ENCODE measurements around the gene MRPS35. TPM values are rescaled to one million over a fixed set of nuclear protein-coding genes. Genes with fewer than 3 reads are reported as not detected.

Gene MRPS35
- total RNA-seq, 1 experiment from 2014 or later: 117 TPM

DNA sequence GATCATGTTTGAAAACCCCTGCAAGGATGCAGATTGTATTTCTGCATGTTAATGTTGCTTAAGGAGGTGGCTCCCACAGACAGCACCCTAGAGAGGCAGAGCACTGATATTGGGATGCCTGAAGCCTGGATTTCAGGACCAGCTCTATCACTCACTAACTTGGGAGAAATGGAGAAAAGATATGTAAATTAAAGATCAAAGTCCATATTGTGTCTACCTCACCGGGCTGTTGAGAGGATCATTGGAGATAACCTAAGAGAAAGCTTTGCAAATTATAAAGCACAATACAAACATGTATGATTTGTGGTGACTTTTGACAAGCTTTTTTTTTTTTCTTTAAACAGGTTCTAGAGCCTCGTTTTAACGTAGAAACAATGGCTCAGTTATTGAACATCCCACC lies 22.0 kb upstream of the MRPS35 start:
- H2AFZ ChIP-seq (ENCODE audit: low read length): no peak overlapping the region
- H3K9me2 ChIP-seq (replicated peaks; ENCODE audit: low read length): no peaks in the 10 kb centered on the region
- no peak overlapping the region for H3K27ac ChIP-seq (ENCODE audit: low read length)
- CTCF ChIA-PET: interaction anchor here (0.6 kb wide), 2 partner anchors 148 to 252 kb away, joined by 3 read pairs; no protein-coding TSS in a partner anchor
- H3K9ac ChIP-seq (ENCODE audit: low read length): no peak overlapping the region
- DNase-seq (no peak), ATAC-seq (no peak)
- no peaks in the 10 kb centered on the region for H3K4me1 ChIP-seq (ENCODE audit: insufficient read depth, low read length)
- no peaks in the 10 kb centered on the region for H3K9me3 ChIP-seq (ENCODE audit: low read length)
- H3K4me3 ChIP-seq (ENCODE audit: low read length): no peak overlapping the region
- H3K27me3 ChIP-seq (ENCODE audit: low read length): no peaks in the 10 kb centered on the region
- no TSS peak for BruUV-seq (replicated peaks)
- TF ChIP-seq, protein P1, sequence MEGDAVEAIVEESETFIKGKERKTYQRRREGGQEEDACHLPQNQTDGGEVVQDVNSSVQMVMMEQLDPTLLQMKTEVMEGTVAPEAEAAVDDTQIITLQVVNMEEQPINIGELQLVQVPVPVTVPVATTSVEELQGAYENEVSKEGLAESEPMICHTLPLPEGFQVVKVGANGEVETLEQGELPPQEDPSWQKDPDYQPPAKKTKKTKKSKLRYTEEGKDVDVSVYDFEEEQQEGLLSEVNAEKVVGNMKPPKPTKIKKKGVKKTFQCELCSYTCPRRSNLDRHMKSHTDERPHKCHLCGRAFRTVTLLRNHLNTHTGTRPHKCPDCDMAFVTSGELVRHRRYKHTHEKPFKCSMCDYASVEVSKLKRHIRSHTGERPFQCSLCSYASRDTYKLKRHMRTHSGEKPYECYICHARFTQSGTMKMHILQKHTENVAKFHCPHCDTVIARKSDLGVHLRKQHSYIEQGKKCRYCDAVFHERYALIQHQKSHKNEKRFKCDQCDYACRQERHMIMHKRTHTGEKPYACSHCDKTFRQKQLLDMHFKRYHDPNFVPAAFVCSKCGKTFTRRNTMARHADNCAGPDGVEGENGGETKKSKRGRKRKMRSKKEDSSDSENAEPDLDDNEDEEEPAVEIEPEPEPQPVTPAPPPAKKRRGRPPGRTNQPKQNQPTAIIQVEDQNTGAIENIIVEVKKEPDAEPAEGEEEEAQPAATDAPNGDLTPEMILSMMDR (conservative IDR thresholded peaks at IDR 0.05; ENCODE audit: low read depth, low read length): no peak
- TF ChIP-seq EZH2phosphoT487 (IDR thresholded peaks at IDR 0.05; ENCODE audit: borderline replicate concordance, low read length): no peak
- no peak for TF ChIP-seq EZH2 (IDR thresholded peaks at IDR 0.05; ENCODE audit: low read length, unreplicated experiment)
- intact Hi-C loops (cut with micrococcal nuclease): no loop called here
- no peak overlapping the region for H3K4me2 ChIP-seq (ENCODE audit: low read length)
- H4K20me1 ChIP-seq (ENCODE audit: low read length): no peaks in the 10 kb centered on the region
- POLR2A ChIA-PET (ENCODE audit: unreplicated experiment): no interaction called here
- H3K36me3 ChIP-seq (ENCODE audit: low read depth, low read length): peaks cover 59% of the 10 kb centered on the region
- H3F3A ChIP-seq (ENCODE audit: low read length, unreplicated experiment): no peaks in the 10 kb centered on the region
- H3K79me2 ChIP-seq (ENCODE audit: low read length): no peaks in the 10 kb centered on the region

DNA sequence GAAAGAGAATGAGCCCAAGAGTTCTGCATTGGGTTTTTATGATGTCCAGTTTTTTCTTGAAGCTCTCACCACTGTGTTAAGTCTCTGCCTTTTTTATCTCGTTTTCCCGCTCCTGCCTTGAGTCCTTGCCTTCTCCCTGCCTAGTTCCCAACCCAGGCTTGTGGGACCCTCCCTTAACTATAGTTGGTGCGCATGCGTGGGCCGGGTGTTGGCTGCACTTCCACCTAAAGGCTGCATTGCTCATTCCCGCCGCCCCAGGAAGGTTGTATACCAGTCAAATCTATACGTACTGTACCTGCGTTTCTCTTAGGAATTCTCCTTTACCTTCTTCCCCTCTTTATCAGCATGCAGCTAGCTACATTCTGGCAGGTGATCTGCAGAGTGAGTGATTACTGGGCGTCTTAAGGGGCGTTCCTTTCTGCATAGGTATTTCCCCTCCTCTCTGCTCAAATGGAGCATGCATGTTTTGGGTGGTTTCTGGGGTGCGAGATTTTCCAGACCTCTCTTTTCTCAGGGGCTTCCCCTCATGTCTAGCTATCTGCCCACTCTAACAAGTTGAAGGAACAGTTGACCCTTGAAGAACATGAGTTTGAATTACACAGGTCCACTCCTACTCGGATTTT lies 21.0 kb upstream of the MRPS35 start:
- no TSS peak for BruUV-seq (replicated peaks)
- Histone ChIP-seq H3K9ac (ENCODE audit: low read length) (no peak overlapping the region), H3K9me3 (ENCODE audit: low read length) (no peaks in the 10 kb centered on the region), H3K4me2 (ENCODE audit: low read length) (no peak overlapping the region), H3K4me1 (ENCODE audit: insufficient read depth, low read length) (no peaks in the 10 kb centered on the region), H3K27ac (ENCODE audit: low read length) (no peak overlapping the region), H3K27me3 (ENCODE audit: low read length) (no peaks in the 10 kb centered on the region), H3K36me3 (ENCODE audit: low read depth, low read length) (peaks cover 59% of the 10 kb centered on the region), H3F3A (ENCODE audit: low read length, unreplicated experiment) (no peaks in the 10 kb centered on the region), H2AFZ (ENCODE audit: low read length) (no peak overlapping the region), H4K20me1 (ENCODE audit: low read length) (no peaks in the 10 kb centered on the region), H3K4me3 (ENCODE audit: low read length) (no peak overlapping the region), H3K9me2 (replicated peaks; ENCODE audit: low read length) (no peaks in the 10 kb centered on the region), H3K79me2 (ENCODE audit: low read length) (no peaks in the 10 kb centered on the region)
- no peak for ATAC-seq
- DNase-seq: no peak
- intact Hi-C loops (cut with micrococcal nuclease): no loop called here
- TF ChIP-seq, protein P1 (conservative IDR thresholded peaks at IDR 0.05; ENCODE audit: low read depth, low read length): no peak
- TF ChIP-seq EZH2 (IDR thresholded peaks at IDR 0.05; ENCODE audit: low read length, unreplicated experiment) (no peak), EZH2phosphoT487 (IDR thresholded peaks at IDR 0.05; ENCODE audit: borderline replicate concordance, low read length) (no peak)
- ChIA-PET POLR2A (ENCODE audit: unreplicated experiment) (no interaction called here), CTCF (no interaction called here)

DNA sequence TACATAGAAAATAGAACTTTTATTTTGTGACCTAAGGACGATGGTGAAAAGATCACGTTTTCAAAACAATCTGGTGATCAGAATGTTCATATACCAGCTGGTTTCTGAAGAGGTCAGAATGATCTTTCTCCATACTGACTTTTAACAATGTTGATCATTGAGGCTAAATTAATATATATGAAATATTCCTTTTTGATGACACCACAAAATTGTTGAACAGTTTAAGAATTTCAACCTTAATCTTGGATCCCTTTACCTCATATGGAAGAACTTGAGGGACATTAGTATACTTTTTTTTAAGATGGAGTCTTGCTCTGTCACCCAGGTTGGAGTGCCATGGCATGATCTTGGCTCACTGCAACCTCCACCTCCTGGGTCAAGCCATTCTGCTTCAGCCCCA lies 17.2 kb upstream of the MRPS35 start:
- Histone ChIP-seq H3K9me3 (ENCODE audit: low read length) (no peaks in the 10 kb centered on the region), H3K9me2 (replicated peaks; ENCODE audit: low read length) (no peaks in the 10 kb centered on the region), H3K4me3 (ENCODE audit: low read length) (no peak overlapping the region), H3K79me2 (ENCODE audit: low read length) (no peaks in the 10 kb centered on the region), H3K36me3 (ENCODE audit: low read depth, low read length) (peaks cover 40% of the 10 kb centered on the region), H3F3A (ENCODE audit: low read length, unreplicated experiment) (no peaks in the 10 kb centered on the region), H3K27ac (ENCODE audit: low read length) (no peak overlapping the region), H3K9ac (ENCODE audit: low read length) (no peak overlapping the region), H3K27me3 (ENCODE audit: low read length) (no peaks in the 10 kb centered on the region), H3K4me2 (ENCODE audit: low read length) (no peak overlapping the region), H2AFZ (ENCODE audit: low read length) (no peak overlapping the region), H3K4me1 (ENCODE audit: insufficient read depth, low read length) (no peaks in the 10 kb centered on the region), H4K20me1 (ENCODE audit: low read length) (no peaks in the 10 kb centered on the region)
- ChIA-PET POLR2A (ENCODE audit: unreplicated experiment) (no interaction called here), CTCF (no interaction called here)
- no peak for ATAC-seq
- intact Hi-C loops (cut with micrococcal nuclease): no loop called here
- BruUV-seq (replicated peaks): no TSS peak
- DNase-seq: no peak
- TF ChIP-seq EZH2phosphoT487 (IDR thresholded peaks at IDR 0.05; ENCODE audit: borderline replicate concordance, low read length) (no peak), EZH2 (IDR thresholded peaks at IDR 0.05; ENCODE audit: low read length, unreplicated experiment) (no peak)
- TF ChIP-seq, protein P1 (conservative IDR thresholded peaks at IDR 0.05; ENCODE audit: low read depth, low read length): no peak
